DOHH2 (cell line): ENCODE data around the gene LRRC58.
"Not testable (repeated sequence)": the region's sequence is repeated elsewhere in the genome, so short reads cannot be mapped to it uniquely, and the experiment has no call there.

ENCODE experiments used
- EZH2phosphoT487 ChIP-seq: fragments of 200-600 bp; sonication (generic); IDR thresholded peaks from 2 replicates; pipeline ENCODE4 v1.6.1; 2017; ENCODE audit warnings: borderline replicate concordance, mild to moderate bottlenecking, antibody characterized with exemption, low read length, moderate library complexity, mixed read lengths
- TF ChIP-seq, protein P1 (sequence below): fragments of 200-600 bp; sonication (generic); IDR thresholded peaks from one replicate; pipeline ENCODE4 v1.5.1; 2014; ENCODE audit warnings: antibody characterized with exemption, mild to moderate bottlenecking, low read depth, low read length; ENCODE audit not compliant: poor library complexity, severe bottlenecking

DNA sequence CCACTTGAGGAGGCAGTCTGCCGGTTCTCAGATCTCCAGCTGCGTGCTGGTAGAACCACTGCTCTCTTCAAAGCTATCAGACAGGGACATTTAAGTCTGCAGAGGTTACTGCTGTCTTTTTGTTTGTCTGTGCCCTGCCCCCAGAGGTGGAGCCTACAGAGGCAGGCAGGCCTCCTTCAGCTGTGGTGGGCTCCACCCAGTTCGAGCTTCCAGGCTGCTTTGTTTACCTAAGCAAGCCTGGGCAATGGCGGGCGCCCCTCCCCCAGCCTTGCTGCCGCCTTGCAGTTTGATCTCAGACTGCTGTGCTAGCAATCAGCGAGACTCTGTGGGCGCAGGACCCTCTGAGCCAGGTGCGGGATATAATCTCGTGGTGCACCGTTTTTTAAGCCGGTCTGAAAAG lies 28.8 kb upstream of the LRRC58 start:
- TF ChIP-seq, protein P1, sequence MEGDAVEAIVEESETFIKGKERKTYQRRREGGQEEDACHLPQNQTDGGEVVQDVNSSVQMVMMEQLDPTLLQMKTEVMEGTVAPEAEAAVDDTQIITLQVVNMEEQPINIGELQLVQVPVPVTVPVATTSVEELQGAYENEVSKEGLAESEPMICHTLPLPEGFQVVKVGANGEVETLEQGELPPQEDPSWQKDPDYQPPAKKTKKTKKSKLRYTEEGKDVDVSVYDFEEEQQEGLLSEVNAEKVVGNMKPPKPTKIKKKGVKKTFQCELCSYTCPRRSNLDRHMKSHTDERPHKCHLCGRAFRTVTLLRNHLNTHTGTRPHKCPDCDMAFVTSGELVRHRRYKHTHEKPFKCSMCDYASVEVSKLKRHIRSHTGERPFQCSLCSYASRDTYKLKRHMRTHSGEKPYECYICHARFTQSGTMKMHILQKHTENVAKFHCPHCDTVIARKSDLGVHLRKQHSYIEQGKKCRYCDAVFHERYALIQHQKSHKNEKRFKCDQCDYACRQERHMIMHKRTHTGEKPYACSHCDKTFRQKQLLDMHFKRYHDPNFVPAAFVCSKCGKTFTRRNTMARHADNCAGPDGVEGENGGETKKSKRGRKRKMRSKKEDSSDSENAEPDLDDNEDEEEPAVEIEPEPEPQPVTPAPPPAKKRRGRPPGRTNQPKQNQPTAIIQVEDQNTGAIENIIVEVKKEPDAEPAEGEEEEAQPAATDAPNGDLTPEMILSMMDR, result not testable (repeated sequence)
- not testable (repeated sequence) for TF ChIP-seq EZH2phosphoT487
